K562 (cell line): ENCODE measurements around the gene TOP3A. TPM values are rescaled to one million over a fixed set of nuclear protein-coding genes. Genes with fewer than 3 reads are reported as not detected.

Experiments
- ATAC-seq: fragments of 200-7000 bp; cut with Tn5 transposase; 3 replicates; pipeline ENCODE4 v1.9.1; 2020; ENCODE audit warnings: moderate library complexity
- BruUV-seq: library from RNA; stranded (reverse); fragments of 400-500 nt; replicated peaks from 2 replicates; lab custom pipeline; 2021; lab: Mats Ljungman, UMichigan
- CTCF ChIA-PET: fragments of 300-600 bp; formaldehyde crosslinking; extraction: SDS; loops from one replicate; lab custom pipeline; 2021; ENCODE audit warnings: low intra/inter-chr PET ratio; lab: Yijun Ruan, JAX
- POLR2A ChIA-PET: fragments of 300-600, 350-650 bp; sonication (Branson Sonifier 250); formaldehyde crosslinking; extraction: SDS; loops from one replicate; lab custom pipeline; 2021; ENCODE audit warnings: antibody characterized with exemption, inconsistent platforms; lab: Yijun Ruan, JAX
- DNase-seq, 4 experiments: peaks; one replicate each; pipeline versions ENCODE4 v3.0.0 to v3.0.0-alpha.2; 2011 to 2018; ENCODE audit warnings: low spot score in 3 of 4, mixed read lengths in 3 of 4; ENCODE audit errors: extremely low read depth in 1 of 4
- FAIRE-seq: peaks from 2 replicates; lab custom pipeline; 2011; peaks lifted over from hg19 to GRCh38; lab: Jason Lieb, UNC
- H2AFZ ChIP-seq: 2 replicates; pipeline ENCODE4 v1.6.0; 2011; ENCODE audit warnings: low read depth, low read length, control low read depth, inconsistent platforms
- H3K27ac ChIP-seq: fragments of 200-600 bp; 3 replicates; pipeline ENCODE4 v1.8.0; 2011; ENCODE audit warnings: low read depth, mild to moderate bottlenecking, control low read depth, inconsistent platforms, low read length, moderate library complexity, mixed read lengths; ENCODE audit errors: extremely low read depth
- H3K27me3 ChIP-seq, 2 experiments: fragments of 300-600 bp in 1 of 2; 2 replicates in 1 of 2; 3 replicates in 1 of 2; pipeline versions ENCODE4 v1.6.0 to v1.8.0; 2011; ENCODE audit warnings: inconsistent platforms in 2 of 2, low read length in 2 of 2, mild to moderate bottlenecking in 1 of 2, mixed read lengths in 1 of 2, moderate library complexity in 1 of 2; ENCODE audit not compliant: control insufficient read depth in 2 of 2, insufficient read depth in 2 of 2
- H3K36me3 ChIP-seq: fragments of 300-600 bp; 3 replicates; pipeline ENCODE4 v1.8.0; 2011; ENCODE audit warnings: mild to moderate bottlenecking, low read length, inconsistent platforms; ENCODE audit not compliant: control insufficient read depth, insufficient read depth
- H3K4me1 ChIP-seq, 2 experiments: fragments of 200-600 bp in 1 of 2; replicated peaks in 1 of 2; 2 replicates in 1 of 2; 3 replicates in 1 of 2; pipeline versions ENCODE4 v1.5.1 to v1.8.0; 2011; ENCODE audit warnings: inconsistent platforms in 2 of 2, low read length in 2 of 2, mild to moderate bottlenecking in 1 of 2, mixed read lengths in 1 of 2, moderate library complexity in 1 of 2; ENCODE audit not compliant: control insufficient read depth in 2 of 2, insufficient read depth in 2 of 2
- H3K4me2 ChIP-seq: 2 replicates; pipeline ENCODE4 v1.6.1; 2011; ENCODE audit warnings: low read length, control low read depth, inconsistent platforms, mixed read lengths; ENCODE audit not compliant: insufficient read depth
- H3K4me3 ChIP-seq: fragments of 200-600 bp; sonication (generic), shearing (Covaris generic); 2 replicates; pipeline ENCODE4 v1.5.1; 2016; ENCODE audit warnings: control low read depth, inconsistent platforms
- H3K79me2 ChIP-seq: fragments of 200-600 bp; 3 replicates; pipeline ENCODE4 v1.8.0; 2011; ENCODE audit warnings: low read length, inconsistent platforms; ENCODE audit not compliant: control insufficient read depth, insufficient read depth
- H3K9ac ChIP-seq, 2 experiments: 2 replicates each; pipeline versions ENCODE4 v1.6.0 to v1.6.1; 2011; ENCODE audit warnings: low read depth in 2 of 2, low read length in 2 of 2, control low read depth in 1 of 2, inconsistent platforms in 1 of 2, mild to moderate bottlenecking in 1 of 2, mixed read lengths in 1 of 2; ENCODE audit not compliant: insufficient read depth in 1 of 2
- H3K9me1 ChIP-seq: one replicate; pipeline ENCODE4 v1.6.0; 2011; ENCODE audit warnings: inconsistent platforms, mild to moderate bottlenecking, low read length, moderate library complexity; ENCODE audit not compliant: control insufficient read depth, insufficient read depth
- H3K9me3 ChIP-seq: replicated peaks from 2 replicates; pipeline ENCODE4 v1.5.1; 2011; ENCODE audit warnings: low read depth, low read length, inconsistent platforms; ENCODE audit not compliant: control insufficient read depth, insufficient read depth
- H4K20me1 ChIP-seq: replicated peaks from 2 replicates; pipeline ENCODE4 v1.6.1; 2011; ENCODE audit warnings: low read length, inconsistent platforms, mixed read lengths; ENCODE audit not compliant: control insufficient read depth, insufficient read depth
- NBN ChIP-seq: fragments of 450-650 bp; IDR thresholded peaks from 2 replicates; pipeline ENCODE4 v1.6.1; 2016; ENCODE audit warnings: low read depth, mild to moderate bottlenecking
- SMC3 ChIP-seq: conservative IDR thresholded peaks from 2 replicates; pipeline ENCODE4 v1.6.1; 2011; ENCODE audit warnings: low read depth, low read length, improper control_type of control experiment; ENCODE audit not compliant: insufficient read depth
- TSC22D4 ChIP-seq: fragments of 450-650 bp; IDR thresholded peaks from 2 replicates; pipeline ENCODE4 v1.6.1; 2016; ENCODE audit warnings: missing genetic modification characterization, missing biosample characterization, control low read depth
- ZBTB2 ChIP-seq: fragments of 450-650 bp; IDR thresholded peaks from 2 replicates; pipeline ENCODE4 v1.6.1; 2016; ENCODE audit warnings: antibody characterized with exemption
- ZNF121 ChIP-seq: sonication (generic); formaldehyde crosslinking; conservative IDR thresholded peaks from 2 replicates; pipeline ENCODE4 v1.8.0; 2022; ENCODE audit warnings: missing genetic modification reagents
- ZNF146 ChIP-seq: IDR thresholded peaks from one replicate; pipeline ENCODE4 v1.6.1; 2018; ENCODE audit warnings: missing compliant biosample characterization; ENCODE audit not compliant: unreplicated experiment
- WGBS: fragments of 100-300 bp; shearing (Covaris generic); methylation state at CpG from one replicate; pipeline ENCODE4 v1.1.6; 2016; ENCODE audit warnings: low coverage, mixed read lengths; ENCODE audit not compliant: insufficient coverage; ENCODE audit errors: missing lambda C conversion rate; 5-methylcytosine and 5-hydroxymethylcytosine counted together
- in situ Hi-C: fragments of 300-500 bp; cut with MboI; formaldehyde crosslinking; loops from 4 replicates; pipeline ENCODE4 v1.15.0; 2018; ENCODE audit warnings: inconsistent platforms, mixed read lengths
- intact Hi-C: fragments of 100-400 bp; cut with micrococcal nuclease; formaldehyde crosslinking; loops from 2 replicates; pipeline ENCODE4 v1.14.2; 2022
- polyA plus RNA-seq, 8 experiments: library from polyadenylated mRNA; depleted of rRNA in 4 of 8; stranded (reverse) in 5 of 8; unstranded in 3 of 8; fragments of >200 nt; fragmentation: Nextera tagmentation in 2 of 8; fragmentation: Illumina TruSeq in 1 of 8; extraction: Ambion mirVana in 2 of 8; extraction: Trizol in 1 of 8; gene quantifications; 2 replicates each; pipeline versions ENCODE4 v1.2.1 to v1.2.3, GENCODE V29; 2011 to 2014; ENCODE audit warnings: inconsistent platforms in 1 of 8, missing spikeins in 1 of 8
- total RNA-seq, 7 experiments: library from RNA; depleted of rRNA in 6 of 7; stranded (reverse); fragments of >200 nt in 6 of 7; fragmentation: Illumina TruSeq in 2 of 7; extraction: Trizol in 2 of 7; gene quantifications; 2 replicates each; pipeline versions ENCODE4 v1.2.1 to v1.2.3, GENCODE V29; 2011 to 2021; ENCODE audit warnings: low replicate concordance in 1 of 7

TOP3A gene
- total and polyA plus RNA-seq, 9 of the 15 experiments (the other 6 are each of a cell fraction or from before 2014, with no cell fraction given), result 5.2 to 49.7 (median 24.7) TPM

- Histone ChIP-seq H3K36me3 (peaks cover 48% of the 10 kb centered on the region; the same call in 2 of the 3 replicates), H3K4me3 (no peak overlapping the region), H3K4me2 (no peak overlapping the region), H3K4me1 (peaks cover 23 to 26% of the 10 kb centered on the region in 2 experiments), H3K9me3 (no peaks in the 10 kb centered on the region), H3K27ac (no peak overlapping the region), H3K9me1 (peaks cover 3% of the 10 kb centered on the region), H4K20me1 (peaks cover 8% of the 10 kb centered on the region), H3K79me2 (peaks cover 36% of the 10 kb centered on the region), H3K27me3 (no peaks in the 10 kb centered on the region), H3K9ac (peak overlapping the region in 1 of 2 experiments; percentile 64; a peak in 2 of 4 replicates), H2AFZ (no peak overlapping the region)
- CTCF ChIA-PET, result no interaction called here
- WGBS, result 77% methylated on average over 5 of the region's 7 CpGs
- FAIRE-seq, result no peak
- TF ChIP-seq NBN (no peak), TSC22D4 (no peak), ZNF146 (CRISPR knock-in tag) (no peak)
- no peak for ATAC-seq
- no TSS peak for BruUV-seq
- in situ Hi-C loops, result no loop called here
- POLR2A ChIA-PET, result interaction anchor here (0.6 to 1.6 kb wide), 3 partner anchors 8 to 429 kb away, joined by 3 to 7 read pairs (median 3); no protein-coding TSS in a partner anchor
- intact Hi-C loops, result loop anchor here (10.0 kb wide), 1 partner anchor 176 kb away; no protein-coding TSS in a partner anchor
- DNase-seq, result no peak
Measured at GRCh38 chr17:18320301-18320700, 5.5 kb upstream of the TOP3A start.

GRCh38 chr17:18319604-18320256 is 4.9 kb upstream of the TOP3A start:
- Histone ChIP-seq H3K79me2 (peaks cover 38% of the 10 kb centered on the region), H3K36me3 (peaks cover 45% of the 10 kb centered on the region; the same call in 2 of the 3 replicates), H3K4me2 (no peak overlapping the region), H3K27ac (no peak overlapping the region), H3K4me1 (peaks cover 23 to 26% of the 10 kb centered on the region in 2 experiments), H3K9me3 (no peaks in the 10 kb centered on the region), H3K27me3 (no peaks in the 10 kb centered on the region), H4K20me1 (peaks cover 8% of the 10 kb centered on the region), H3K9me1 (peaks cover 3% of the 10 kb centered on the region), H3K4me3 (no peak overlapping the region), H2AFZ (no peak overlapping the region), H3K9ac (peak overlapping the region in 1 of 2 experiments; percentile 64; a peak in 2 of 4 replicates)
- CTCF ChIA-PET, result interaction anchor here (0.5 kb wide), 1 partner anchor 368 kb away, joined by 3 read pairs; no protein-coding TSS in a partner anchor
- 48% methylated on average over 11 of the region's 13 CpGs for WGBS
- peak; percentile 58 for ATAC-seq
- POLR2A ChIA-PET, result interaction anchor here (0.6 to 1.6 kb wide), 2 partner anchors 9 to 17 kb away, joined by 3 to 7 read pairs; no protein-coding TSS in a partner anchor
- FAIRE-seq, result peak; percentile 76
- no TSS peak for BruUV-seq
- intact Hi-C loops (loop anchor here (5.0 to 10.0 kb wide), 2 partner anchors 72 to 175 kb away; no protein-coding TSS in a partner anchor), in situ Hi-C loops (no loop called here)
- DNase-seq, result peak in 1 of 4 experiments; percentile 55
- TF ChIP-seq SMC3, result 0 out of 2 replicates have a peak, but pooled peaks have one; percentile 2
- peak; percentile 44 for TF ChIP-seq ZNF121 (CRISPR knock-in tag)
- no peak for TF ChIP-seq ZBTB2
